IgD-negative memory B cell (primary cell): ENCODE measurements around the gene YLPM1. TPM values are rescaled to one million over a fixed set of nuclear protein-coding genes. Genes with fewer than 3 reads are reported as not detected.
A peak's percentile ranks its signal among the peaks of the same experiment; 100 is the strongest.

Experiments used
- H3K27ac Mint-ChIP-seq, 3 donors: one replicate each; pipeline ENCODE4 v1.8.0; 2020 to 2022; ENCODE audit warnings: mild to moderate bottlenecking in 3 of 3, mixed read lengths in 3 of 3, moderate library complexity in 1 of 3
- H3K27me3 Mint-ChIP-seq: one replicate; pipeline ENCODE4 v1.8.0; 2021; ENCODE audit warnings: mixed read lengths
- H3K36me3 Mint-ChIP-seq: one replicate; pipeline ENCODE4 v1.8.0; 2020; ENCODE audit warnings: mild to moderate bottlenecking, mixed read lengths
- H3K4me1 Mint-ChIP-seq, 3 donors: one replicate each; pipeline ENCODE4 v1.8.0; 2020 to 2022; ENCODE audit warnings: mixed read lengths in 3 of 3, mild to moderate bottlenecking in 1 of 3
- H3K4me3 Mint-ChIP-seq, 4 donors: one replicate each; pipeline ENCODE4 v1.8.0; 2020 to 2022; ENCODE audit warnings: mild to moderate bottlenecking in 4 of 4, mixed read lengths in 4 of 4, moderate library complexity in 3 of 4
- H3K9me3 Mint-ChIP-seq, 3 donors: one replicate each; pipeline ENCODE4 v1.8.0; 2020 to 2021; ENCODE audit warnings: mixed read lengths in 3 of 3, mild to moderate bottlenecking in 1 of 3
- polyA plus RNA-seq: library from polyadenylated mRNA; unstranded; fragments of 300-500 nt; fragmentation: Illumina TruSeq; gene quantifications from one replicate; pipeline ENCODE4 v1.2.3, GENCODE V29; 2021

The YLPM1 gene
- polyA plus RNA-seq, 1 donor from 2014 or later: 15.6 TPM

DNA sequence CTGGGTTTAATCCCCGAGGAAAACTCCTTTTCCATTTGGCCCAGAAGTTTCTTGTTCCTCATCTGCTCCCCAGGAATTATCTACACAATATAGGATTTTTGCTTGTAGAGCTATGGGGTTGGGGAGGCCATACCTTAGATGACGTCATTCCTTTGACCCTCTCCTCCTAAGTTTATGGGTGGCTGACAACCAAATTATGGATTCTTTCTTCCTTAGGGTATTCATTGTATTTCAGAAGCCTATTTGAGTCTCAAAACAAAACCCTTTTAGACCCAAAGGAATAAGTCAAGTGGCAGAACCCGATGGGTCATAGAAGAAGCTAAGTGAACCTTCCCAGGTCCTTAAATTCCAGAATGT, 98.6 kb downstream of the YLPM1 start:
- Mint-ChIP-seq H3K4me3 (peak overlapping the region in 1 of 4 donors; percentile 23), H3K36me3 (no peaks in the 10 kb centered on the region), H3K27ac (no peak overlapping the region), H3K27me3 (no peaks in the 10 kb centered on the region), H3K9me3 (no peaks in the 10 kb centered on the region), H3K4me1 (peaks cover 0 to 3% (median 0%) of the 10 kb centered on the region in 3 donors)

DNA sequence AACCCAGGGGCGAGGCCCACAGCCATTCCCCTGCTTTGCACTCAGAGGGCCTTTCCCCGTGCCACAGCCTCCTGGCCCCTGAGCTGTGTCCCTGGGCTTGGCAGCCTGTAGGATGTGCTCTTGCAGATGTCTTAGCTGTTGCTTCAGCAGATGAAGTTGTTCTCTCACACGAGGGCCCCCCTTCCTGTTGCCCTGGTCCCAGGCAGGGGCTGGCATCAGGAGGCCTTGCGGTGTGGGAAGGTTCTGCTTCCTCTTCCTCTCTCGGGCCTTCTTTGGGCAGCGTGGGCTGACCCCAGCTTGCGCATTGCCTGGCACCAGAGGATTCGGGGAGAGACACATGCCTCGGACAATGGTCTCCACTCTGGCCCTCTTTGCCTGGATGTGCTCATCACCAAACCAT, 100.2 kb downstream of the YLPM1 start:
- Mint-ChIP-seq H3K27me3 (no peaks in the 10 kb centered on the region), H3K4me3 (no peak overlapping the region), H3K27ac (no peak overlapping the region)

DNA sequence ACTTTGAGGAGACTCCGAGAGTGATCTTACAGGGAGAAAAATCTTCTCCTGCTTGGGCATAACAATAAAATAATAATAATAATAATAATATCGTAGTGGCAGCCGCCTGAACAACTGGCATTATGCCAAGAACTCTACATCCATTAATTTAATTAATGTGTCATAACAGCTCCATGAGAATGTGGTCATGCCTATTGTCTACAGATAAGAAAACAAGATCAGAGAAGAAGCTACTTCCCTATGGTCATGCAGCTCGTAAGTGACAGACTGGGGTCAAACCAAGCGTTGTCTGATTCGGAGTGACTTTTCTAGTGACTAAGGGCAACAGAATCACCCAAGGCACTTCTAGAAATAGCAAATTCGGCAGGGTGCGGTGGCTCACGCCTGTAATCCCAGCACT, 101.1 kb downstream of the YLPM1 start:
- no peak overlapping the region for H3K4me3 Mint-ChIP-seq
- H3K27ac Mint-ChIP-seq: no peak overlapping the region
- no peaks in the 10 kb centered on the region for H3K36me3 Mint-ChIP-seq
- no peaks in the 10 kb centered on the region for H3K27me3 Mint-ChIP-seq
- H3K9me3 Mint-ChIP-seq: no peaks in the 10 kb centered on the region
- peaks cover 0 to 8% (median 5%) of the 10 kb centered on the region in 3 donors for H3K4me1 Mint-ChIP-seq

More for the DNA sequence above, 100.2 kb downstream of the YLPM1 start:
- Mint-ChIP-seq H3K9me3 (no peaks in the 10 kb centered on the region), H3K4me1 (peaks cover 0 to 8% (median 5%) of the 10 kb centered on the region in 3 donors), H3K36me3 (no peaks in the 10 kb centered on the region)

DNA sequence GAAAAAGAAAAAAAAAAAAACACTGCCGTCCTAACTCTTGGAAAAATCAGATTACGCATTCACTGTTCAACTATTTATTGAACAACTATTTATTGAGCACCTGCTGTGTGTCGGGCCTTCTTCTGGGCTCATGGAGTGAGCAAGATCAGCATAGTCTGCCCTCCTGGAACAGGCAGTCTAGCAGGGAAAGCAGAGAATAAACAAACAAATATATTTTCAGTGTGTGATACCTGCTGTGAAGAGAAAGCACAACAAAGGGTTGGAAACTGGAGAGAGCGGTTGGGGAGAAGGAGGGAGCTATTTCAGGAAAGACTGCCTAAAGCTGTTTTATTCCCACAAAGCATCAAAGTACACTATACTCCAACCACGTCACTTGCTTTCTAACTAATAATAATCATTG, 102.0 kb downstream of the YLPM1 start:
- Mint-ChIP-seq H3K9me3 (no peaks in the 10 kb centered on the region), H3K27me3 (no peaks in the 10 kb centered on the region), H3K4me3 (no peak overlapping the region), H3K27ac (no peak overlapping the region), H3K4me1 (peaks cover 0 to 8% (median 5%) of the 10 kb centered on the region in 3 donors), H3K36me3 (no peaks in the 10 kb centered on the region)

DNA sequence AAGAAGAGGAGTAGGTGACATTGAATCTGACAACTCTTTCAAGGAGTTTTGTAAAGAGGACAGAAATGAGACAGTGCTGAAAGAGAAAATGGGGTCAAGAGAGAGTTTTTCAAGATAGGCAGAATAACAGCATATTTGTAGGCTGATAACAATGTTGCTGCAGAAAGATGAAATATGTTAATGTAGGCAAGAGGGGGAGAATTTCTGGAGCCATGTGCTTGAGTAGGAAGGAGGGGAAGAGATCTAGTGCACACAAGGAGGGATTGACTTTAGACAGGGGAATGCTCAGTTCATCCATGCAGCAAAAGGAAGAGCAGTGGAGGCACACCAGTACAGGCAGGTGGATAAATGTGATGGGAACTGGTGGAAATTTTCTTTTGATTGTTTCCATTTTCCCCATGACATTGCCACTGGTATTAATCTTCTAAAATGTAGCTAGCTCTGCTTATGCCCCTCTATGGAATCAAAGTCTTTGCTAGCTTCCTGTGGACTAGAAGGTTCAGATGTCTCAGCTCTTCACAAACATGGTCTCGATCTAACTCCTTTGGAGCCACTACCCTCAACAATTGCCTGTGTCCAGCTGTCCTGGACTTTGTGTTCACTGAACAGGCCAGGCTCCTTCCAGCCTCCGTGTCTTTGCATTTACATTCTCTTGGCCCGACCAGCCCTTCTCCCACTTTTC, 103.7 kb downstream of the YLPM1 start:
- no peaks in the 10 kb centered on the region for H3K27me3 Mint-ChIP-seq
- no peak overlapping the region for H3K4me3 Mint-ChIP-seq
- H3K36me3 Mint-ChIP-seq: no peaks in the 10 kb centered on the region
- H3K4me1 Mint-ChIP-seq: peaks cover 0 to 8% (median 2%) of the 10 kb centered on the region in 3 donors
- no peaks in the 10 kb centered on the region for H3K9me3 Mint-ChIP-seq
- H3K27ac Mint-ChIP-seq: no peak overlapping the region

DNA sequence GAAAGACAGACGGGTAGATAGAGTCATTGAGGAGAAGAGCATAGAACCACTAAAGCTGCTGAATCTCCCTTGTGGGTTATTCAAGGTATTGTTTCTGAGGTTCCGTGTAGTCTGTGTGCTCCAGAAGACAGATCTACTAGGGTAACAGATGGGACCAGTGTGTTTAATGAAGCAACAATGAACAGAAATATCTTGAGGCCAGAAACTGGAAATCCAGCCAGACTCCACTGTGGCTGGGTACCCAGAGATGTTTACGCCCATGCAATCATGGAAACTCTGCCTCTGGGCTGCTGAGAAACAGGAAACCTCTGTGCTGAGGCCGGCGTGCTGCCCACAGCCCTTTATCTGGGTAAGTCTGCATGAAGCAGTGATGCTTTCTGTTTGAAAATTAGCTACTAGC, 104.6 kb downstream of the YLPM1 start:
- Mint-ChIP-seq H3K36me3 (no peaks in the 10 kb centered on the region), H3K4me1 (peaks cover 0 to 8% (median 2%) of the 10 kb centered on the region in 3 donors), H3K27me3 (no peaks in the 10 kb centered on the region), H3K27ac (peak overlapping the region in 1 of 3 donors; percentile 23), H3K9me3 (no peaks in the 10 kb centered on the region), H3K4me3 (peak overlapping the region in 1 of 4 donors; percentile 28)

DNA sequence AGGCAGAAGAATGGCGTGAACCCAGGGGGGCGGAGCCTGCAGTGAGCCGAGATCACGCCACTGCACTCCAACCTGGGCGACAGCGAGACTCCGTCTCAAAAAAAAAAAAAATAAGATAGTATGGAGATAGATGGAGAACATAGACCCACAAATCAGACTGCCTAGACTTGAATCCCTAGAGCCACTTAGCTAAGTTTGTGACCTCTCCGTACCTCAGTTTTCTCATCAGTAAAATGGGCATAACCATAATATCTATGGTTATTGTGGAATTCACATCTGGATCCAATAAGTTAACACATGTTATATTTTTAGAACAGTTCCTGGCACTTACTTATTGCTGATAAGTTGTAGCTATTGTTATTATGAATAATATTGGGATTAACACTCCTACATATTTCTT, 105.6 kb downstream of the YLPM1 start:
- H3K27ac Mint-ChIP-seq: no peak overlapping the region
- H3K4me3 Mint-ChIP-seq: no peak overlapping the region
- peaks cover 1 to 8% (median 3%) of the 10 kb centered on the region in 3 donors for H3K4me1 Mint-ChIP-seq
- H3K27me3 Mint-ChIP-seq: no peaks in the 10 kb centered on the region
- H3K9me3 Mint-ChIP-seq: no peaks in the 10 kb centered on the region
- no peaks in the 10 kb centered on the region for H3K36me3 Mint-ChIP-seq

DNA sequence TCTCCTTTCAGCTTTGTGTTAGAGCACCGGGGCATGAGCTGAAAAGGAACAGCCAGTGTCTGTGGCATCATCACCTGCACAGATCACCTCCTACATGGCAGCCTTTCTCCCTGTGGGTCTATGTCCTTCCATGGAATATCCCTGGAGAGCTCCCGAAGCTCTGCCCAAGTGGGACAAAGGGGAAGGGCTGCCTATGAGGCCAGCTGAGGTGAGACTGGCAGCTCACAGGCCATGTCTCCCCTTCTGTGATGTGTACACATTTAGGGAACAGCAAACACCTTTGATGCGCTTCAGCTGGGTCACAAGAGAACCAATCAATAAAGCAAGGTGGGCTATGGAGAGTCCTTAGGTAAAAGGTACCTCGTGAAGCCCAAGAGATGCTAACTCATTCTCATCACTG, 108.7 kb downstream of the YLPM1 start:
- no peak overlapping the region for H3K4me3 Mint-ChIP-seq
- H3K27me3 Mint-ChIP-seq: no peaks in the 10 kb centered on the region
- H3K27ac Mint-ChIP-seq: peak overlapping the region in 1 of 3 donors; percentile 71
- H3K9me3 Mint-ChIP-seq: no peaks in the 10 kb centered on the region
- H3K36me3 Mint-ChIP-seq: no peaks in the 10 kb centered on the region
- H3K4me1 Mint-ChIP-seq: peaks cover 14 to 23% (median 20%) of the 10 kb centered on the region in 3 donors

DNA sequence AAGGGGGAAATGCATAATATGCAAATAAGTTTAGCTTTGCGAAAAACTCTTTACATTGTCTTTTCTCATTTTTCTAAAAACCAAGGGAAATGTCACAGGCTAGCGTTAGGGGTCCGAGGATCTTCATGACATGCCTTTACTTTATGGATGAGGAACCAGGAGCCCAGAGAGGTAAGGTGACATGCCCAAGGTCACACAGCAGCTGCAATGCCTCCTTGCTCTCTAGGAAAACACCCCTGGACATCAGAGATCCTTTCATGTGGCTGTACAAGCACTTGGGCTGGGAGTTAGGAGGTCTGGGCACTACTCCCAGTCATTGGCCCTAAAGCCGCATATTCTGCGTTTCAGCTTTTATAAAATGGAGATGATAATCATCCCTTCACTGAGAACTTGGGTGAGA, 112.1 kb downstream of the YLPM1 start:
- no peaks in the 10 kb centered on the region for H3K9me3 Mint-ChIP-seq
- no peaks in the 10 kb centered on the region for H3K36me3 Mint-ChIP-seq
- peak overlapping the region in 1 of 3 donors; percentile 9 for H3K27ac Mint-ChIP-seq
- H3K4me1 Mint-ChIP-seq: peaks cover 22 to 30% (median 25%) of the 10 kb centered on the region in 3 donors
- H3K4me3 Mint-ChIP-seq: peak overlapping the region in 1 of 4 donors; percentile 65
- no peaks in the 10 kb centered on the region for H3K27me3 Mint-ChIP-seq

DNA sequence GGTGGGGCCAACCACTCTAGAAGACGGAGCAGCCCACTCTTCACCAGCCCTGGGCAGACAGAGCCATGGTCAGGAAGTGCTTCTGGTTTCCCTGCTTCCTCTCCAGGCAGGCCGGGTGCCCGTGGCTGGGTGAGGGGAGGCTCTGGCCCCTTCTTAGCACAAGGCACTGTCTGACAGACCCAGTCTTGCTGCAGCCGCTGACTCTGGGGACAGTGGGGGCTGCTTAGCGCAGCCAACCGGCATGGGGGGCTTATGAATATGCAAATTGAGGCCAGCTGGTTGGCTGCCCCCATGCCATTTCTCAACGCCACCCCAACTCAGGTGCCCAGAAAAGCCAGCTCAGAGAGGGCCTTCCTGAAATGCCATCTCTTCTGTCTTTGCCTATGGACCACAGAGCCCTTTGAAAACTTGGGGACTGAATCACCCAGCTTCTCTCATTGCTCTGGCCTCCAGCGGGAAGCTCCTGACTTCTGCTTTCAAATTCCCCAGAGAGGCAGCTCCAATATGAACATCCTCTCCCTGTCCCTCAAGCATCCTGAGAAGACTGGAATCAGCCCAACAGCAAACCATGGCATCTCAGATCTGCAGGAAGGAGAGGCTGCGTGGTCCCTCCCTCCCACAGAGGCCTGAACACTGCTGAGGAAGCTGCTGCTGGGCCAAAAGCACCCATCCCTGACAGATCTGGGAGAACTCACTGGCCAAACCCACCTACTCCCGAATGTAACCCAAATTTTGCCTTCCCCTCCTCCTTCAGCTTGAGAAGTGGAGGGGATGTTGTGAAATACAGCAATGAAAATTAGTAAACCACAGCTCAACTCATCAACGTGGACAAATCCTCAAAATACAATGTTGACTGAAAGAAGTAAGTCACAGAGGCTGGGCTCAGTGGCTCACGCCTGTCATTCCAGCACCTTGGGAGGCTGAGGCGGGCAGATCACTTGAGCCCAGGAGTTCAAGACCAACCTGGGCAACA, 113.1 kb downstream of the YLPM1 start, which contains the start of gene PROX2:
Gene PROX2 (minus strand): TSS at position 205 of the 973 bp plus-strand sequence. CDS start 12,311 bp downstream, outside the sequence.
- Mint-ChIP-seq H3K36me3 (no peaks in the 10 kb centered on the region), H3K9me3 (no peaks in the 10 kb centered on the region), H3K27me3 (no peaks in the 10 kb centered on the region), H3K4me1 (peaks cover 25 to 38% (median 27%) of the 10 kb centered on the region in 3 donors), H3K4me3 (peak within 1 kb of the TSS; percentile 30 to 73 (median 62)), H3K27ac (peak within 1 kb of the TSS in 1 of 3 donors; percentile 9)

DNA sequence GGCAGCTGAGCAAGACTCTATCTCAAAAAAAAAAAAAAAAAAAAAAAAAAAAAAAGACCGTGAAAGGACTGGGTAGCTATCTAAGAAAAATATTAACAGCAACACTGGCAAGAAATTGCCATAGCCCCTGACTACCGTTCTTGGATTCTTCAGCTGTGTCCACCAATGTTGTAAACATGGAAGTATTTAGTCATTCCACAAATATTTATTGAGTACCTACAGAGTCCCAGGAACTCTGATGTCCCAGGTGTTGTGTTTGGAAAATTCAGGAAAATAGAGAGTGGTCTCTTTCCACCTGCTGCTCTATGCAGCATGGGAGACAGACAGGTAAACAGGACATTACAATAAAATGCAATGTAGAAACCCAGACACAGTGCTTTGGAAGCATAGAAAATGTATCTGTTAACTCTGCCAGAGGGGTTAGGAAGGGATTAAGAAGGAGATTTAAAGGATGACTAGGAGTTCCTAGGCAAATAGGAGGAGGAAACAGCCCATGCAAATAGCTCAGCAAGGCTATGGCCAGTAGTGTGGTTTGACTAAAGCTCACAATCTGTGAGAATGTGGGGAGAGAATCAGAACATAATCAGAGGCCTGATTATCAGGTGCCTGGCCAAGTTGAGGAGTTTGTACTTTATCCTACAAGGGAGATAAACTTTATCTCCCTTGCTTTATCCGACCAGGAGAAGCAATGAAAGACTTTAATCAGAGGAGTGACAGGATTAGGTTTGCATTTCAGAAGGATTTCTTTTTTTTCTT, 116.5 kb downstream of the YLPM1 start:
- no peaks in the 10 kb centered on the region for H3K36me3 Mint-ChIP-seq

DNA sequence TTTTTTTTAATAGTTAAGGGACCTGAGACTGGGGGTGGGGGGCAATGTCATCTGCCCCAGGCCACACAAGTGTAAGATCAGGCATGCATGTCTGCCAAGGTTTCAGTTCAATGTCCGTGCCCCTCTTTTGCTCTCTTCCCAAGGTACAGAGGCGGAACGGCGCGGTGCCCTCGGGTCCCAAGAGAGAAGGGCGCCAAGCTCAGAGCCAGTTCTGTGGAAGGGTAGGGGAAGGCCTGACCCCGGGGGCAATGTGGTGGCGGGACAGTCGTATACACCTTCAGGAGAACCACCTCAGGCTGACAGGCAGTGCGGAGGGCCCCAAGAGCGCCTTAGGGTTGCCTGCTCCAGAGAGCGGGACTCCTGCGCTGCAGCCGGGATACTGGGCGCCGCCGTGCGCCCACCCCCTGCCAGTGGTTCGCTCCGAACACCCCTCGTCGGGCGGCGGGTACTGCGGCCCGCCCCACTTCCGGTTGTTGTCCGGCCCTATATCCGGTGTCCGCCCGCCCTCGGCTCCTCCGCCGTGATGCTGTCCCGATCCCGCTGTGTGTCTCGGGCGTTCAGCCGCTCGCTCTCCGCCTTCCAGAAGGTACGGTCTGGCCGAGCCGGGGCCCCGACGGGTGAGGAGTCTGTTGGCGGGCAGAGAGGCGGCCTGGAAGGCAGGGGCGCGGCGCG, 118.5 kb downstream of the YLPM1 start, which contains the start of gene DLST:
Gene DLST (plus strand): TSS at position 486 of the 672 bp plus-strand sequence. CDS start 38 bp downstream, at position 524.
- Mint-ChIP-seq H3K9me3 (no peaks in the 10 kb centered on the region), H3K36me3 (no peaks in the 10 kb centered on the region), H3K27ac (peak within 1 kb of the TSS; percentile 88 to 98 (median 91)), H3K4me3 (peak within 1 kb of the TSS; percentile 94 to 100 (median 99)), H3K4me1 (peaks cover 36 to 52% (median 42%) of the 10 kb centered on the region in 3 donors), H3K27me3 (no peaks in the 10 kb centered on the region)

More for the DNA sequence above, 116.5 kb downstream of the YLPM1 start:
- Mint-ChIP-seq H3K4me1 (peaks cover 40 to 53% (median 48%) of the 10 kb centered on the region in 3 donors), H3K27ac (peak overlapping the region in 1 of 3 donors; percentile 73), H3K9me3 (no peaks in the 10 kb centered on the region), H3K4me3 (peak overlapping the region in 3 of 4 donors; percentile 10 to 94 (median 54)), H3K27me3 (no peaks in the 10 kb centered on the region)

DNA sequence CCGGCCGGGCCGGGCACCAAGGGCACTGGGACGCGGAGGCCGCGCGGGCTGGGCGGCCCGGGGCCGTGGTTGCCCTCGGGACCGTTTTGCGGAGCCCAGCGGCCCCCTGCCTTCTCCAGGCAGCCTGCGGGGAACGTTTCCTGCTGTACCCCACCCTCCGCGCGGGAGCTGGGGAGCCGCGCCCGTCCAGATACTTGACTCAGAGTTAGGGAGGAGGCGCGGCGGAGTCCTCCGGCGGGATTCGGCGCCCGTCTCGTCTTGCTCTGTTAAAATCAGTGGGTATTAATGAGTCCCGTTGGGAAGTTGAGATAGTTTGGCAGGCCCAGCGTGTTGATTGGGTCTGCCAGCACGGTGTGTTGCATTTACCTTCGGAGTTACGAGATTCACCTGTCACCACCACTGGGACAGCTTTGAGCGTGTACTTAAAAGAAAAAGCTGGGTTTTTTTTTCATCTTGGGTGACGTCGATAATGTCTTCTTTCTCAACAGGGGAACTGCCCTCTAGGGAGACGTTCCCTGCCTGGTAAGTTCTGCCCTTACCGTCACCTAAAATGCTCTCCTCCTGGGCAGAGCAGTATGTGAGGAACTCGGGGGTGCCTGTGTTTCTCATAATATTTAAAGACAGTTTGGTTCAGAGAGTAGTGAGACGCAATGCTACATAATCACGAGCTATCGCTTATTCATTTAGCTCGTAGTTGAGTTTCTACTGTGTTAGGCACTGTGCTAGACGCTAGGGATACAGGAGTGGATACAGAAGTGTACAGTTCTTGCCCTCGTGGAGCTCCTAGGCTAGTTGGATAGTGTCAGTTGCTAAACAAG, 119.2 kb downstream of the YLPM1 start:
- peak overlapping the region; percentile 94 to 100 (median 99) for H3K4me3 Mint-ChIP-seq
- no peaks in the 10 kb centered on the region for H3K27me3 Mint-ChIP-seq
- peak overlapping the region; percentile 88 to 98 (median 91) for H3K27ac Mint-ChIP-seq
- H3K36me3 Mint-ChIP-seq: no peaks in the 10 kb centered on the region
- H3K4me1 Mint-ChIP-seq: peaks cover 35 to 50% (median 40%) of the 10 kb centered on the region in 3 donors
- H3K9me3 Mint-ChIP-seq: no peaks in the 10 kb centered on the region
